WTC11 (cell line): ENCODE data around the gene PHACTR3. TPM values are rescaled to one million over a fixed set of nuclear protein-coding genes. Genes with fewer than 3 reads are reported as not detected.

Experiments used
- ATAC-seq: fragments of 200-7000 bp; cut with Tn5 transposase; 2 replicates; pipeline ENCODE4 v1.10.0; 2021; ENCODE audit warnings: mild to moderate bottlenecking, moderate library complexity
- CTCF ChIA-PET: fragments of 300-600 bp; sonication (Branson Sonifier 250); formaldehyde crosslinking; loops from one replicate; lab custom pipeline; 2021; ENCODE audit warnings: antibody characterized with exemption; lab: Charles Lee
- POLR2A ChIA-PET: fragments of 350-600 bp; sonication (Branson Sonifier 250); formaldehyde crosslinking; loops from one replicate; lab custom pipeline; 2021; ENCODE audit warnings: antibody characterized with exemption; lab: Charles Lee
- DNase-seq: peaks from one replicate; pipeline ENCODE4 v3.0.0; 2021; ENCODE audit warnings: low spot score
- H3K27ac Mint-ChIP-seq: 2 replicates; pipeline ENCODE4 v1.8.0; 2021; ENCODE audit warnings: mixed read lengths
- H3K27me3 Mint-ChIP-seq: 2 replicates; pipeline ENCODE4 v1.8.0; 2021; ENCODE audit warnings: low read depth, mild to moderate bottlenecking, moderate library complexity, mixed read lengths
- H3K36me3 Mint-ChIP-seq: 2 replicates; pipeline ENCODE4 v1.8.0; 2021; ENCODE audit warnings: mixed read lengths
- H3K4me1 Mint-ChIP-seq: 2 replicates; pipeline ENCODE4 v1.8.0; 2022; ENCODE audit warnings: mixed read lengths
- H3K4me3 Mint-ChIP-seq: 2 replicates; pipeline ENCODE4 v1.8.0; 2021; ENCODE audit warnings: mild to moderate bottlenecking, moderate library complexity, mixed read lengths
- H3K9me3 Mint-ChIP-seq: 2 replicates; pipeline ENCODE4 v1.8.0; 2021; ENCODE audit warnings: mixed read lengths
- ATF1 ChIP-seq: sonication (generic); formaldehyde crosslinking; IDR thresholded peaks from 2 replicates; pipeline ENCODE4 v1.8.1; 2023; ENCODE audit warnings: mild to moderate bottlenecking, moderate library complexity, missing genetic modification reagents
- CREB1 ChIP-seq: sonication (generic); formaldehyde crosslinking; IDR thresholded peaks from 2 replicates; pipeline ENCODE4 v1.8.0; 2023; ENCODE audit warnings: mild to moderate bottlenecking, missing genetic modification reagents
- CREM ChIP-seq: sonication (generic); formaldehyde crosslinking; IDR thresholded peaks from 2 replicates; pipeline ENCODE4 v1.8.1; 2022; ENCODE audit warnings: mild to moderate bottlenecking, missing genetic modification reagents, moderate library complexity
- FOXP1 ChIP-seq: sonication (generic); formaldehyde crosslinking; IDR thresholded peaks from 2 replicates; pipeline ENCODE4 v1.8.0; 2022; ENCODE audit warnings: missing genetic modification reagents, mild to moderate bottlenecking, moderate library complexity, borderline replicate concordance
- GABPB1 ChIP-seq: sonication (generic); formaldehyde crosslinking; IDR thresholded peaks from 2 replicates; pipeline ENCODE4 v1.8.1; 2023; ENCODE audit warnings: mild to moderate bottlenecking, missing genetic modification reagents
- GRHL2 ChIP-seq: fragments of 250-450 bp; sonication (Bioruptor Pico); IDR thresholded peaks from 2 replicates; pipeline ENCODE4 v1.8.0; 2022; ENCODE audit warnings: mild to moderate bottlenecking, moderate library complexity; ENCODE audit not compliant: insufficient replicate concordance, severe bottlenecking
- NFYB ChIP-seq: sonication (generic); formaldehyde crosslinking; conservative IDR thresholded peaks from 2 replicates; pipeline ENCODE4 v1.8.0; 2022; ENCODE audit warnings: low read depth, missing genetic modification reagents
- ZNF232 ChIP-seq: sonication (generic); formaldehyde crosslinking; IDR thresholded peaks from 2 replicates; pipeline ENCODE4 v1.8.0; 2022; ENCODE audit warnings: mild to moderate bottlenecking, missing genetic modification reagents
- ZNF416 ChIP-seq: fragments of 250-450 bp; sonication (Bioruptor Pico); IDR thresholded peaks from 2 replicates; pipeline ENCODE4 v1.9.0; 2021; ENCODE audit warnings: mild to moderate bottlenecking, inconsistent platforms
- total RNA-seq: library from RNA; stranded (reverse); gene quantifications from 3 replicates; pipeline ENCODE4 v1.2.3, GENCODE V29; 2021
- TF ChIP-seq, protein P1 (sequence below): sonication (generic); formaldehyde crosslinking; IDR thresholded peaks from 2 replicates; pipeline ENCODE4 v1.8.1; 2022; ENCODE audit warnings: mild to moderate bottlenecking, missing genetic modification reagents, moderate library complexity, borderline replicate concordance
- TF ChIP-seq, protein P2 (sequence below): sonication (generic); formaldehyde crosslinking; IDR thresholded peaks from 2 replicates; pipeline ENCODE4 v1.8.0; 2023; ENCODE audit warnings: missing genetic modification reagents, mild to moderate bottlenecking, borderline replicate concordance
- TF ChIP-seq, protein P3 (sequence below): sonication (generic); formaldehyde crosslinking; IDR thresholded peaks from 2 replicates; pipeline ENCODE4 v1.8.0; 2022; ENCODE audit warnings: mild to moderate bottlenecking, missing genetic modification reagents
- TF ChIP-seq, protein P4 (sequence below): sonication (generic); formaldehyde crosslinking; conservative IDR thresholded peaks from 2 replicates; pipeline ENCODE4 v1.8.1; 2023; ENCODE audit warnings: mild to moderate bottlenecking, low read depth, missing genetic modification reagents, moderate library complexity
- TF ChIP-seq, protein P5 (sequence below): sonication (generic); formaldehyde crosslinking; conservative IDR thresholded peaks from 2 replicates; pipeline ENCODE4 v1.8.1; 2022; ENCODE audit warnings: mild to moderate bottlenecking, missing genetic modification reagents

The PHACTR3 gene
- total RNA-seq, 1 experiment from 2014 or later, result 0.28 TPM

DNA sequence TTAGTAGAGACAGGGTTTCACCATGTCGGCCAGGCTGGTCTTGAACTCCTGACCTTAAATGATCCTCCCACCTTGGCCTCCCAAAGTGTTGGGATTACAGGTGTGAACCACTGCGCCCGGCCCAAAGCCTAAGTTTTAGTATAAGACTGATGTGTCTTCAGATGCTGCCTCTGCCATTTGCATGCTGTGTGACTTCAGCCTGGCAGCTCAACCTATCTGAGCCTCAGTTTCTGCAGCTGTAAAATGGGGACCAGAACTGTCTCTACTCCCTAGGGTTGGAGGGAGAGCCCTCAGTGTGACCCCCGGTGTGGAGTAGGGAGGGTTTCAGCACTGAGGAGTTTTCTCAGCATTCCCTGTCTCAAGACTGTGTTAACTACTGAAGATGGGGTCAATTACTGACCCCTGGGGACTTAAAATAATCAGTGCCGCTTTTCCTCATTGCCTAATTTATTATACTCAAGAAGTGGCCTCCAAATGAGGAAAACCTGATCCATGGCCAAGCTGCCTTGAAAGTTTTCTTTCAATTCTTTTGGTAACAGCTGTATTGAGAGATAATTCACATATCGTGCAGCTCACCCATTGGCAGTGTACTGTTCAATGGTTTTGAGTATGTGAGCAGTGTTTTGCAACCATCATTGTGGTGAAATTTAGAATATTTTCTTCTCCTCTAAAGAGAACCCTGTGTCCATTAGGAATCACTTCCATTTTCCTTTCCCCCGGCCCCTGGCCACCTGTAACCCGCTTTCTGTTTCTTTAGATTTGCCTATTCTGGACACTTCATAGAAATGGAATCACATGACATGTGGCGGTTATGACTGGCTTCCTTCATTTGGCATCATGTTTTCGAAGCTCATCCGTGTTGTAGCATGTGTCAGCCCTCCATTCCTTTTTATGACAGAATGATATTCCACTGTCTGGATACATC lies 64.8 kb downstream of the PHACTR3 start:
- DNase-seq, result no peak
- no peak for ATAC-seq
- no peak for TF ChIP-seq CREB1 (CRISPR knock-in tag)
- TF ChIP-seq, protein P1, sequence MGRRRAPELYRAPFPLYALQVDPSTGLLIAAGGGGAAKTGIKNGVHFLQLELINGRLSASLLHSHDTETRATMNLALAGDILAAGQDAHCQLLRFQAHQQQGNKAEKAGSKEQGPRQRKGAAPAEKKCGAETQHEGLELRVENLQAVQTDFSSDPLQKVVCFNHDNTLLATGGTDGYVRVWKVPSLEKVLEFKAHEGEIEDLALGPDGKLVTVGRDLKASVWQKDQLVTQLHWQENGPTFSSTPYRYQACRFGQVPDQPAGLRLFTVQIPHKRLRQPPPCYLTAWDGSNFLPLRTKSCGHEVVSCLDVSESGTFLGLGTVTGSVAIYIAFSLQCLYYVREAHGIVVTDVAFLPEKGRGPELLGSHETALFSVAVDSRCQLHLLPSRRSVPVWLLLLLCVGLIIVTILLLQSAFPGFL (CRISPR knock-in tag), result no peak
- TF ChIP-seq FOXP1, result no peak
- TF ChIP-seq, protein P2, sequence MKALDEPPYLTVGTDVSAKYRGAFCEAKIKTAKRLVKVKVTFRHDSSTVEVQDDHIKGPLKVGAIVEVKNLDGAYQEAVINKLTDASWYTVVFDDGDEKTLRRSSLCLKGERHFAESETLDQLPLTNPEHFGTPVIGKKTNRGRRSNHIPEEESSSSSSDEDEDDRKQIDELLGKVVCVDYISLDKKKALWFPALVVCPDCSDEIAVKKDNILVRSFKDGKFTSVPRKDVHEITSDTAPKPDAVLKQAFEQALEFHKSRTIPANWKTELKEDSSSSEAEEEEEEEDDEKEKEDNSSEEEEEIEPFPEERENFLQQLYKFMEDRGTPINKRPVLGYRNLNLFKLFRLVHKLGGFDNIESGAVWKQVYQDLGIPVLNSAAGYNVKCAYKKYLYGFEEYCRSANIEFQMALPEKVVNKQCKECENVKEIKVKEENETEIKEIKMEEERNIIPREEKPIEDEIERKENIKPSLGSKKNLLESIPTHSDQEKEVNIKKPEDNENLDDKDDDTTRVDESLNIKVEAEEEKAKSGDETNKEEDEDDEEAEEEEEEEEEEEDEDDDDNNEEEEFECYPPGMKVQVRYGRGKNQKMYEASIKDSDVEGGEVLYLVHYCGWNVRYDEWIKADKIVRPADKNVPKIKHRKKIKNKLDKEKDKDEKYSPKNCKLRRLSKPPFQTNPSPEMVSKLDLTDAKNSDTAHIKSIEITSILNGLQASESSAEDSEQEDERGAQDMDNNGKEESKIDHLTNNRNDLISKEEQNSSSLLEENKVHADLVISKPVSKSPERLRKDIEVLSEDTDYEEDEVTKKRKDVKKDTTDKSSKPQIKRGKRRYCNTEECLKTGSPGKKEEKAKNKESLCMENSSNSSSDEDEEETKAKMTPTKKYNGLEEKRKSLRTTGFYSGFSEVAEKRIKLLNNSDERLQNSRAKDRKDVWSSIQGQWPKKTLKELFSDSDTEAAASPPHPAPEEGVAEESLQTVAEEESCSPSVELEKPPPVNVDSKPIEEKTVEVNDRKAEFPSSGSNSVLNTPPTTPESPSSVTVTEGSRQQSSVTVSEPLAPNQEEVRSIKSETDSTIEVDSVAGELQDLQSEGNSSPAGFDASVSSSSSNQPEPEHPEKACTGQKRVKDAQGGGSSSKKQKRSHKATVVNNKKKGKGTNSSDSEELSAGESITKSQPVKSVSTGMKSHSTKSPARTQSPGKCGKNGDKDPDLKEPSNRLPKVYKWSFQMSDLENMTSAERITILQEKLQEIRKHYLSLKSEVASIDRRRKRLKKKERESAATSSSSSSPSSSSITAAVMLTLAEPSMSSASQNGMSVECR (CRISPR knock-in tag), result no peak
- TF ChIP-seq ZNF232 (CRISPR knock-in tag), result no peak
- TF ChIP-seq, protein P3, sequence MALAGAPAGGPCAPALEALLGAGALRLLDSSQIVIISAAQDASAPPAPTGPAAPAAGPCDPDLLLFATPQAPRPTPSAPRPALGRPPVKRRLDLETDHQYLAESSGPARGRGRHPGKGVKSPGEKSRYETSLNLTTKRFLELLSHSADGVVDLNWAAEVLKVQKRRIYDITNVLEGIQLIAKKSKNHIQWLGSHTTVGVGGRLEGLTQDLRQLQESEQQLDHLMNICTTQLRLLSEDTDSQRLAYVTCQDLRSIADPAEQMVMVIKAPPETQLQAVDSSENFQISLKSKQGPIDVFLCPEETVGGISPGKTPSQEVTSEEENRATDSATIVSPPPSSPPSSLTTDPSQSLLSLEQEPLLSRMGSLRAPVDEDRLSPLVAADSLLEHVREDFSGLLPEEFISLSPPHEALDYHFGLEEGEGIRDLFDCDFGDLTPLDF, result no peak
- no peak for TF ChIP-seq GRHL2 (CRISPR knock-in tag)
- TF ChIP-seq NFYB (CRISPR knock-in tag), result no peak
- no peak for TF ChIP-seq ZNF416
- TF ChIP-seq, protein P4, sequence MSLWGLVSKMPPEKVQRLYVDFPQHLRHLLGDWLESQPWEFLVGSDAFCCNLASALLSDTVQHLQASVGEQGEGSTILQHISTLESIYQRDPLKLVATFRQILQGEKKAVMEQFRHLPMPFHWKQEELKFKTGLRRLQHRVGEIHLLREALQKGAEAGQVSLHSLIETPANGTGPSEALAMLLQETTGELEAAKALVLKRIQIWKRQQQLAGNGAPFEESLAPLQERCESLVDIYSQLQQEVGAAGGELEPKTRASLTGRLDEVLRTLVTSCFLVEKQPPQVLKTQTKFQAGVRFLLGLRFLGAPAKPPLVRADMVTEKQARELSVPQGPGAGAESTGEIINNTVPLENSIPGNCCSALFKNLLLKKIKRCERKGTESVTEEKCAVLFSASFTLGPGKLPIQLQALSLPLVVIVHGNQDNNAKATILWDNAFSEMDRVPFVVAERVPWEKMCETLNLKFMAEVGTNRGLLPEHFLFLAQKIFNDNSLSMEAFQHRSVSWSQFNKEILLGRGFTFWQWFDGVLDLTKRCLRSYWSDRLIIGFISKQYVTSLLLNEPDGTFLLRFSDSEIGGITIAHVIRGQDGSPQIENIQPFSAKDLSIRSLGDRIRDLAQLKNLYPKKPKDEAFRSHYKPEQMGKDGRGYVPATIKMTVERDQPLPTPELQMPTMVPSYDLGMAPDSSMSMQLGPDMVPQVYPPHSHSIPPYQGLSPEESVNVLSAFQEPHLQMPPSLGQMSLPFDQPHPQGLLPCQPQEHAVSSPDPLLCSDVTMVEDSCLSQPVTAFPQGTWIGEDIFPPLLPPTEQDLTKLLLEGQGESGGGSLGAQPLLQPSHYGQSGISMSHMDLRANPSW (CRISPR knock-in tag), result no peak
- no peak for TF ChIP-seq GABPB1 (CRISPR knock-in tag)
- TF ChIP-seq, protein P5, sequence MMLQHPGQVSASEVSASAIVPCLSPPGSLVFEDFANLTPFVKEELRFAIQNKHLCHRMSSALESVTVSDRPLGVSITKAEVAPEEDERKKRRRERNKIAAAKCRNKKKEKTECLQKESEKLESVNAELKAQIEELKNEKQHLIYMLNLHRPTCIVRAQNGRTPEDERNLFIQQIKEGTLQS (CRISPR knock-in tag), result no peak
- no peak for TF ChIP-seq CREM (CRISPR knock-in tag)
- TF ChIP-seq ATF1 (CRISPR knock-in tag), result no peak
- Mint-ChIP-seq H3K27ac (no peak overlapping the region), H3K4me3 (no peak overlapping the region), H3K4me1 (0 out of 2 replicates have a peak, but pooled peaks cover 2% of the 10 kb centered on the region), H3K27me3 (peaks cover 51% of the 10 kb centered on the region), H3K9me3 (no peaks in the 10 kb centered on the region), H3K36me3 (peaks cover 3% of the 10 kb centered on the region; the same call in 1 of the 2 replicates)
- POLR2A ChIA-PET, result no interaction called here
- CTCF ChIA-PET, result no interaction called here
